IPS-18c (cell line): Measurements from ENCODE around the gene FIBCD1.

Experiments used
- H3K4me3 ChIP-seq: 2 replicates; pipeline ENCODE4 v1.7.0; 2013; ENCODE audit warnings: low read depth, mild to moderate bottlenecking, low read length, moderate library complexity; ENCODE audit not compliant: insufficient read depth
- H3K9me3 ChIP-seq: one replicate; pipeline ENCODE4 v1.6.1; 2013; ENCODE audit warnings: mild to moderate bottlenecking, low read length, moderate library complexity; ENCODE audit not compliant: control insufficient read depth, insufficient read depth

Gene FIBCD1

DNA sequence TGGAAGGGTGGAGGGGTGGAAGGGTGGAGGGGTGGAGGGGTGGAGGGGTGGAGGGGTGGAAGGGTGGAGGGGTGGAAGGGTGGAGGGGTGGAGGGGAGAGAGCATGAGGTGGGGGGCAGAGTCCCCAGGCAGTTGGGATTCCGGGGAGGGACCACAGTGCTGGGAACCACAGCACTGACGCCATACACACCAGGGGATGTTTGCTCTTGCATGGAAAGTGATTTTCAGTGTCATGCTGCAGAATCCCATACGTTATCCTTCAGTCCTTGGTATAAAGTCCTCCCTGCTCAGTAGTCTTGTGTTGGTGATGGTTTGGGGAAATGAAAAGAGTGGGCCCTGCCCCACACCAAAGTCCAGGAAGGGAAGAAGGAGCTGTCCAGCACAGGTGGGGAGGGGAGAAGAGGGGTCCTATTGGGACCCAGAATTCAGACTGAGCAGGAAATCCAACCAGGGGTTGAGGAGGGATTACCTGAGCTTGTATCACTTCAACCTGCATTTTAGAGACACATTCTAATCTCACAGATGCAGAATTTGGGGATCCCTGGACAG lies 5.5 kb upstream of the FIBCD1 start:
- Histone ChIP-seq H3K4me3 (no peak overlapping the region), H3K9me3 (no peaks in the 10 kb centered on the region)

DNA sequence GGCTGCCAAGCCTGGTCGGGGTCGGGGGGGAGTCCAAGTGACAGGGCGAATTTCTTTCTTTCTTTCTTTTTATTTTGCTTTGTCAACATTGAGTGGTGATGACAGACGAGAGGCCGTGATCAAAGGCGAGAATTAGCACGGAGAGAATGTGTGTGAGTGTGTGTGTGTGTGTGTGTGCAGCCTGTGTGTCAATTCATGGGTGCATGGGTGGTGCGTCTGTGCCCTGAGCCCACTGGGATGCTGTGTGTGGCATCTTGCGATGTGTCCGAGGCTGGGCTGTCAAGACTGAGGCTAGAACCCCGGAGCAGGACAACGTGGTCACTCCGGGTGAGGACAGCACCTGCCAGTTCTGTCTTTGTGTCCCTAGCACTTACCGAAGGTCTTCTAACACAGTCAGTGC lies 4.7 kb upstream of the FIBCD1 start:
- H3K4me3 ChIP-seq: no peak overlapping the region

DNA sequence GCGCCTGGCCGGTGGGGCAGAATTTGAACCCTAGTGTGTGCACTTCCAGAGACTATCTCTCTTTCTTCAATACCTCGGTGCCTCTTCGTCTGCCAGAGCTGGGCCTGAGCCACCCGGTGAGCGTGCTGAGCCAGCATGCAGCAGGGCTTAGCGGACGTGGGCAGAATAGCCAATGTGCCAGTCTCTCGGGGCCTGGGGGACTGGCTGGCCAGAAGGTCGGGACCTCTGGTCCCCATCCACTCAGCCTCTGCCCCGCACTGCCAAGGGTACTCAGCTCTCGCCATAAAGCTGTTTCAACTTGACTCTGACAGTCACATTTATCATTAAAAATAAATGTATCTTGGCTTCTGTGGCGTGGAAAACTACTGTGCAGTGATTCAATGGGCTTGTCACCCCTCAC lies 4.2 kb upstream of the FIBCD1 start:
- no peaks in the 10 kb centered on the region for H3K9me3 ChIP-seq
- H3K4me3 ChIP-seq: no peak overlapping the region

More for the DNA sequence above, 4.7 kb upstream of the FIBCD1 start:
- H3K9me3 ChIP-seq: no peaks in the 10 kb centered on the region

DNA sequence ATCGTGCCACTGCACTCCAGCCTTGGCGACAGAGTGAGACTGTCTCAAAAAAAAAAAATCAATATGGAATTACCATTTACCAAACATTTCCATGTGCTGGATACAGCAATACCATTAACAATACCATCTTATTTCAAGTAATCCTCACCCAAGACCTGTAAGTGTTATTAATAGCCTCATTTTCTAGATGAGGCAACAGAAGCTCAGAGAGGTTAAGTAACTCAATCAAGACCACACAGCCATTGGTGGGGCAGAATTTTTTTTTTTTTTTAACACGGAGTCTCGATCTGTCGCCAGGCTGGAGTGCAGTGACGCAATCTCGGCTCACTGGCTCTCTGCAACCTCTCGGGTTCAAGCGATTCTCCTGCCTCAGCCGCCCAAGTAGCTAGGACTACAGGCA lies 3.6 kb upstream of the FIBCD1 start:
- no peaks in the 10 kb centered on the region for H3K9me3 ChIP-seq
- H3K4me3 ChIP-seq: no peak overlapping the region

DNA sequence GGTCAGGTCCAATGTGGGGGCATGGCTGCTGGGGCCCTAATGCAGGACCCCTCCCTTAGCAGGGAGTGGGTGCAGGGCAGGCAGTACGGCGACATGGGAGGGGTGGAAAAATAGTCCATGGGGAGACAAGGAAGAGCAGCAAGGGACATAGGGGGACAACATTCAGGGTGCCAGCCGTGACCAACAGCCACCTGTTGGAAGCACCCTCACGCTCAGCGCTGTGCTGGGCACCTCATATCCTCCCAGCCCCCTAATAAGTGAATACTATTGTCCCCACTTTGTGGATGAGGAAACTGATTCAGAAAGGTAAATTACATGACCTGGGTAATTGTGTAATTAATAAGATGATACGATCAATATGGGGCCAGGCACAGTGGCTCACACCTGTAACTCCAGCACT lies 3.0 kb upstream of the FIBCD1 start:
- Histone ChIP-seq H3K9me3 (no peaks in the 10 kb centered on the region), H3K4me3 (no peak overlapping the region)

DNA sequence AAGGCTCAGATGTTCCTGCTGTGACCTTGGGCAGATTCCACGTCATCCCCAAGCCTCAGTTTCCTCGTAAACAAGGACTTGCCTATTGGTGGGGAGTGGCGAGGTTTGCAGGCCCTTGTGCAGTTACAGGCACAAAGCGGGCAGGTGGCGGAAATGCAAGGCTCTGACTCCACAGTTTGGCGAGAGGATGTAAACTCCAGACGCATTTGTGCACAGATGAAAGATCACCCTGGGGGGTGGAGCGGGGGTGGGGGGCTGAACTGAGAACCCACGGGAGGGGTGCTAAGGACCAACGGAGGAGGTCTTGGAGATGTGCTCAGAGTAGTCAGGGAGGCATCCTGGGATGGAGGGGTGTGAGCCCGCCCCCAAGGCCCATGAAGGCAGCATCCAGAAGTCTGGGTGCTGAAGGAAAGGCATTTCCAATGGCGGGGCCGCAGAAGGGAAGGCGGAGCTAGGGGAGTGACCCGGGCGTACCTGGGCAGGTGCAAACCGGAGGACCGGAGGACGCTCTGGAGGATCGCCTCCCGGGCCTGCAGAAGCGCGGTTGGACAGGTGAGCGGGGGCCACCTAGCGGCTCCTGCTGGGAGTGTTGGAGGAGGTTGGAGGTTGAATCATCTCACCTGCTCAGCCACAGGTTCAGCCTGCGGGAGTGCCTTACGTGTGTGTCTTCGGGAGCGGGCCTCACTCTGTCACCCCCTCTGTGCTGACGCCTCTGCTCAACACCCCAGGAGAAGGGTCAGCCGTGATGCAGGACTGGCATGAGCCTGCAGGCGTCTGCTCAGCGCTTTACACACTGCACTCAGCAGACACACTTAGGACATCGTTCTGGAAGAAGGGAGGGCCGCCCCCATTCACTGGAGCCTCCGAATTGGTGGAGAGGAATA lies 1.9 kb upstream of the FIBCD1 start:
- Histone ChIP-seq H3K9me3 (no peaks in the 10 kb centered on the region), H3K4me3 (peak overlapping the region; percentile 16; the same call in 1 of the 2 replicates)

DNA sequence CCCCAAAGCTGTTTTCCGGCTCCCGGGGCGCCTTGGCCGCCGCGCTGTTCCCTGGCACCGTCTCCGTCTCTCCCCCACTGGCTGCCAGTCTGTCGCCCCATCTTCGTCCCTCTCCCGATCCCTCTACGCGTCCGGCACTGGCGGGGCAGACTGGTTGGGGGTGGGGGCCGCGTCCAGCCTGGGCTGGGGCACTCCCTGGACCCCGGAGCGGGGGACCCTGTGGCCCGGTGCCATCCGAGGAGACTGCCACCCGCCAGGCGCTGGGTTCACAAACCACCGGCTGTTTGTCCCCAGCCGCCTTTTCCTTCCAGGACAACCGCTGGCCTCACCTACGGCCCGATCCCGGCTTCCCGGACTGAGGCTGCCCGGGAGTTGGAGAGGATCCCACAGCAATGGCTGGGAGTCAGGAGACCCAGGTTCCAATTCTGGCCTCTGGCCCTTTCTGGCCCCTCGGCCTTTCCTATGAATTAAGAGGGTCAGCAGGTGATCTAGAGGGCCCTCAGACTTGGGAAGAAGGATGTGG lies 1.0 kb upstream of the FIBCD1 start:
- Histone ChIP-seq H3K9me3 (no peaks in the 10 kb centered on the region), H3K4me3 (peak overlapping the region; percentile 20; the same call in 1 of the 2 replicates)

DNA sequence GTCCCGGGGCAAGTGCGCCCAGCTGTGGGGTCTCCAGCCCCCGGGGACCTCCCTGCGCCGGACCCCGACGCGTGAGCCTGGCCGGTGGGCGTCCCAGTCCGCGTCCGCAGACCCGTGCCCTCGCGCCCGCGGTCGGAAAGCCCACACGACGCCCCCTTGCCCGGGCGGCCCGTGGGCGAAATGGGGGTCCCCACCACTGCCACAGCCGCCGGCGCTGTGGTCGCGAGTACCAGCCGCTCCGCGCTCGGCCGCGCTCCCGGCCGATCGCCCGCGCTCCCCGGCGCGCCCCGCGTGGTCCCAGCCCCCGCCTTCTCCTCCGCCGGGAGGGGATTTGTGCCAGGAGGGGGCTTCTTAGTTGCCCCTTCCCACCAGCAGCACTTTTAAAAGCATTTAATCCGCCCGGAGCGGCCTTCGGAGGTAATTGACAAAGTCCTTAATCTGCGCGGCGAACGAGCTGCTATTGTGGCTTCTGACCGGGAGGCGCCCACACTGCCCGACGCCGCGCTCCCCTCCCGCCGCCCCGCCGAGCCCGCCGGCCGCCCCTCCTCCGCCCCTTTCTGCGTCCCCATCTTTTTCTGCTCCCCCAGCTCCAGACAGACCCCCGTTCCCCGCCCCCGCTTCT lies 469 bp upstream of the FIBCD1 start:
- H3K9me3 ChIP-seq: no peaks in the 10 kb centered on the region
- peak overlapping the region; percentile 71 for H3K4me3 ChIP-seq

DNA sequence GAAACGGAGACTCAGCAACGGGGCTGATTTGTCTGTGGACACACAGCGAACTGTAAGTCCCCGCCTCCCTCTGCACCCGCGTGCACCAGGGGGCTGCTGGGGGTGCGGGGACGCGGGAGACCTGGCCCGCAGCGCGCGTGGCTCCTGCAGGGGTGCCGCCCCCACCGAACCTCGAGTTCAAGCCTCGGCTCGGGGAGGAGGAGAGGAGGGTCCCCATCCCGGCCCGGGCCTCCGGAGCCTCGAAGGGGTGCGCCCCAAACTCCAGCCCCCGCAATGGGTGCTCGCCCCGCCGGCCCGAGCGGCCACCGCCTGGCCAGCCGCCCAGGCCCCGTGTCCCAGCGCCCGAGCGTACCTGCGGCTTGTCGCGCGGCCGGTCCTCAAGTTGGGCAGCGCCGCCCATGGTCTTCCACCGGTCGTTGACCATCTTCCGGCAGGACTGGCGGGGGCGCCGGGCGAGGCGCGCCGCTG lies 829 bp downstream of the FIBCD1 start:
- no peaks in the 10 kb centered on the region for H3K9me3 ChIP-seq
- H3K4me3 ChIP-seq: peak overlapping the region; percentile 55; the same call in 1 of the 2 replicates

DNA sequence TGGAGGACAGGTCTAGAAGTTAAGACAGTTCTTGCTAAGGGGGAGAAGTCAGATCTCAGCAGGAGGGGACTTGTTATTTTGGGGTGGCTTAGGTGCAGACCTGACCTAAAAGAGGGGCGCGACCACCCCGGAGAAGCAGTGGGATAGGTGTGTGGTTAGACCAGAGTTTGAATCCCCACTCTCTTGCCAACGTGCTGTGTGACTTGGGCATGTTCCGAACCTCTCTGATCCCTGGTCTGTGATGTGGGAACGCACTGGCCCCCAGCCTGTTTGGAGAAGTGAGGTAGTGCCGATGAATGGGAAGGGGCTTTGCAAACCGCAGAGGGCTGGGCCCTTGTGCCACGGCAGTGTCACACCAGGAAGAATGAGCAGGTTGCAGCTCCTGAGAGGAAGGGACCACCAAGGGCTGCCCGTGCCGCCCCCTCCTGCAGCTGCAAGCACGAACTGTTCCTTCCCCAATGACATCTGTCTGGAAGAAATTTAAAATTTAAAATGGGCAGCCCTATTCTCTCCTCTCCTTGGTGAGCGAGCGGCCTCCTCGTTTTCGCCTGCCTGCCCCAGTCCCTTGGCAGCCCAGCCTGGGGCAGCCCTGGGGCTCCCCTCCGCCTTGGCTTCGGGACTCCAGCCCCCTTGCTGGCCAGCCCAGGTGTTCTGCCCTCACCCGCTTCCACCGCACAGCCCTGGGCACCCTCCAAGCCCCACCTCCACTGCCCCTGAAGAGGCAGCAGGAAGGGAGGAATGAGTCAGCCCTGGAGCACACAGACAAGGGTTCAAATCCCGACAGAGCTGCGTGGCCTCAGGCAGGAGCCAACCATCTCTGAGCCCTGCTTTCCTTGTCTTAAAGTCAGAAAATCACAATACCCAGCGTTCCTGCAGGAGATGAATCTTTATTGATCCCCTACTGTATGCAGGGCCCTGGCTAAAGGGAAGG lies 1.6 kb downstream of the FIBCD1 start:
- Histone ChIP-seq H3K4me3 (no peak overlapping the region), H3K9me3 (no peaks in the 10 kb centered on the region)

DNA sequence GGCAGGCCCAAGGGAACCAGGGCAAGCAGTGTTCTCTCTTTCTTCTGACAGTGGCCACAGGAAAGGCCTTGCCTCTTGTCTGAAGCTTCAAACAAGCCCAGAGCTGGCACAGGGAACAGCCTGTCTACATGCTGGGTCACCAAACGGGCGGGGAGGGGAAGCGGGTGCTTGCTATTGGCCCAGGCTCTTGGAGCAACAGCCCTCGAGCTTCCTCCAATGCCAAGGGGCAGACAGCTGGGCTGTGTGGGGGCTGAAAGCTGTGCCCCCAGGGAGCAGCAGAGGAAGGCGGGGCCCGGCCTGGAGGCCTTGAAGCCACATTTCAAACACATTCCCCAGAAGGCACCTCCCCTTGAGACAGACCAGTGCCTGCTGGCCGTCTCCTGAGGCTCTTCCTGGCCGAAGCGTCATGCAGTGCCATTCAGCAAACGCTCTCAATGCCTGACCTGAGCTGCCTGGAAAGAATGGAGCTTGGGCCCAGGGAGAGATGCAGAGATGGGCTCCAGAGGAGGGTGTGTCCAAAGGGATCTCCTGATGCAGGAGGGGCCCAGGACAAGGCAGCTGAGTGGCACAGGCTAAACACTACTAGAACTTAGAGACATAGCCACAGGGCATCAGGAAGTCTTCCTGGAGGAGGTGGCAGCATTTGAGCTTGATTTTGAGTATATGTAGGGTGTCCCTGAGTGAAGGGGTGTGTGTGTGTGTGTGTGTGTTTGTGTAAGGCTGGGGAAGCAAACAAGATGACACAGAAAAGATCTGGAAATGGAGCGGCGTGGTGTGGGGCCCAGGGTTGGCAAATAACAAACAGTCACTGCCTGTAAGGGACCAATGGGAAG lies 2.5 kb downstream of the FIBCD1 start:
- Histone ChIP-seq H3K4me3 (no peak overlapping the region), H3K9me3 (no peaks in the 10 kb centered on the region)

DNA sequence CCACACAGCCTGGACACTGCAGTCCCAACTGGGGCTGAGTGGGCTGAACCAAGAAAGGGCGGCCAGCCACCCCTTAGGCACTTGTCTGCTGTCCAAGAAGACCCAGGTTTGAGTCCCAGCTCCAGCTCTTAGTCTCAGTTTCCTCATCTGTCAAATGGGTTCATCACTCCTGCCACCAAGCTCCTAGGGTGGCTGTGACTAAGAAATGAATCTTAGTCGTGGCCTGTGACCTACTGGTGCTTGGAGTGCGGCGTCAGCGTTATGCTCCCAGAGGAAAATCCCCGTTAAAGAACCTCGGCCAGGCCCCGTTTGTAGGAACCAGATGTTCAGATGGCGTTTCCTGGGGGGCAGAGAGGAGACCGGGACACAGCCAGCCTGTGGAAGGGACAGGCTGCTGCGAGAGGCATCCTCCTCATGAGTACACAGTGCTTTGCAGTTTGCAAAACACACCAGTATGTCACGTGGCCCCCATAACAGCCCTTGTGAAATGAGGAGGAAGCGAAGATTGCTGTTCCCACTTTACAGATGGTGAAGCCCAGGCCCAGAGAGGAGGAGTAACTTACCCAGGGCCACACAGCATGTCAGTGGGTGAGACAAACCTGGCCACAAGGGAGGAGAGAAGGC lies 3.3 kb downstream of the FIBCD1 start:
- H3K4me3 ChIP-seq: no peak overlapping the region
- H3K9me3 ChIP-seq: no peaks in the 10 kb centered on the region

DNA sequence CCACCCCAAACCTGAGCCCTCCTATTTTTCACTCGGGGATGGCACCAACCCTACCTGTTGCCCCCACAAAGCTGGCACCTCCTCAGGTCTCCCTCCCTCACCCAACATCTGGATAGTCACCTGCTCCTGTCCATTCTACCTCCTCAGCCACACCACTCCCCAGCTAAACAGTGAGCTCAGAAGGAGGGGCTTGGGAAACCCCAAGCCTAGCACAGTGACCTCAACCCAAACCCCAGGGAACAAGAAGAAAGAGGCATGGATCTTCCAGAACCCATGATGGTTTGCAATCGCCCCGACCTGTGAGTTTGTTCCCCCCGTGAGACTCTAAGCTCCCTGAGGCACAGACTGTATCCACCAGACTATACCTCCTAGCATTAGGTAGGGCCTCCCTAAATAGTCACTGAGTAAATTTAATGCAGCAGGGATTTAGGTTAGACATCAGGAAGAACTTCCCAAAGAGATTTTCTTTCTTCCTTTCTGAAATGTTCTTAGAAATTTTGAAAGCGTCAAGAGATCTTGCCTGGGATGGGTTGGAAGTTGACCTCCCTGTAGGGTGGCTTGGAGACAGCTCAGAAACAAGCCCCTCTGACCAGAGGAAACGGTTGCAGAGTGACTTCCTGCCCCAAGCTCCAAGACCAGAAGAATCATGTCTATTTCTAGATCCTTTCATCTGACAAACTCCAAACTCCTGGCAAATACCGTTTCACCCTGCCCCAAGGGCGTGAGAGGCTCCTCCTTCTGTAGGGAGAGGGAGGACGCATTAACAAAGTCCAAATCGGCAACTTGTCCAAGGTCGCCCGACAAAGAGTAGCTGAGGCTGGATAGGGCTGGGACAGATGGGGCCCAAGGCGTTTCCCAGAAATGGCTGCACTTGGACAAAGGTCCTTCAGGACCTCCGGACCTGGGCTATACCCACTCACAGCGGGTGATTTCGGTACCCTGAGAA lies 4.1 kb downstream of the FIBCD1 start:
- no peaks in the 10 kb centered on the region for H3K9me3 ChIP-seq
- no peak overlapping the region for H3K4me3 ChIP-seq

DNA sequence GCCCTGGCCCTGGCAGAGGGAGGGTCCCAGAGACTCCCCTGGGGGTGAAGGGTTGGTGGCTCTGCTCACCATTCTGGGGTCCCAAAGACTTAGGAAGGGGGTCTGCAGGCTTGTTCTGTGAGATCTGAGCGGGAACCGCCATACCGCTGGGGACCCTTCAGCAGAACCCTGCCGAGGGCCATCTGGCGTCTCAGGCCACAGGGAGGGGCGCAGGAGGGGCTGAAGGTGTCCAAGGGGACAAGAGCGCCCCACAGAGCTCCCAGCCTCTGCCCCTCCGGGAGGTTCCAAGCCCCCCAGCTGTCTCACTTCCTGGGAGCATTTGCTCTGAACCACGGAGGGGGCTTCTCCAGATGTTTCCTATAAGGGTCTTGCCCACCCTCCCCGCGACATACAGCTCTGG lies 4.8 kb downstream of the FIBCD1 start:
- H3K9me3 ChIP-seq: no peaks in the 10 kb centered on the region
- no peak overlapping the region for H3K4me3 ChIP-seq
